Femur (tissue), 1 donor: ENCODE data around the gene PIR.

ENCODE experiments used
- DNase-seq: peaks from one replicate; pipeline ENCODE4 v3.0.0-alpha.2; 2017

PIR gene

DNA sequence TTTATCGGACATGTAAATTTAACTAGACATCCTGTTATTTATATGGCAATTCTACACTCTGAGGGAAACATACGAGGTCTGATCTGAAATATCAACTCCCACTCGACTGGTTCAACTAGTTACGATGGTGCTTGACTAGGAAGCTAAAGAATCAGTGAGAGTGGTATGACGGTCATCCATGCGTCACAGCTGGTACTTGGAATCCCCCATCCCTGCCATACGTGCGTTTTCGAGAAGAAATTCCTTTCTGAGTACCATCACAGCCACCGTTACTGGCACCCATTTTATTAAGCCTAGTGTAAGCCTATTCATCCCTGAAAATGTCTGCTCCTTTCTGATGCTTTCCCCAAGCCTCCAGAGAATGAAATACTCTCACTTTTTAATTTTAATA, 157.1 kb downstream of the PIR start:
- peak; percentile 32 for DNase-seq

DNA sequence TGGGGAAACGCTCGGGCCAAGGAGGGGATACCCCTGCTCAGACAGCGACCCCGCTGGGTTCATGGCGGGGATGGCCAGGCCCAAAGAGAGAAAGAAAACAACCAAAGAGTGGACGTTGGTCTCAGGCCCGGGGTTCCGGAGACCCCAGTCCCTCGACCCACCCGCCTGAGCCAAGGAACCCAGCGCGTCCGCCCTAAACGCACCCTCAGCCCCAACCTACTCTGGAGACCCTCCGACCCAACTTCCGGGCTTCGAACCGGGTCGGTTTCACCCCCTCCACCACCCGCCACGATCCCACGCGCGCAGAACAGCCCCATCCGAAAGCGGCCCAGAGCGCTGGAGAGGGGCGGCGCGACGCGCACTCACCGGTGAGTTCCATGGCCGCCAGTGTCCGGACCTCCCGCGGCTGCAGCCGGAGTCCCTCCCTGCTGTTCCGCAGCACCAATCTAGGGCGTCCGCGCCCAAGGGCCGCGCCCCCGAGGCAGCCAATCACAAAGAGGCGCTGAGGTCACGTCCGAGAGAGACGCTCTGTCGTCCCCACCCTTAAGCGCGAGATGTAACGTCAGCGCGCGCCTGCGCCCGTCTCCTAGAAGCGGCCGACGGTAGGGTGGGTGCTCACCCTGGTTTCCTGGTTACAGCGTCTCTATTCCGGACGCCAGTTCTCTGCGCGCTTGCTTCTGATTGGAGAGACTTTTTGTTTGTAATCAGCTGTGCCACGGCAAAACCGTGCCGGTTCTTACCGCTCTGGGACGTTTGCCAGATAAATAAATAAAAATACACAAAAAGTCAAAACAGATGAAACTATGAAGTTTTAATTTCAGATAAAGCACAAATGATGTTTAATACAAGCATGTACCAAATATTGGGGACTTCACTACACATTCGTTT, 157.8 kb downstream of the PIR start, which contains the start of gene PIGA:
TSS of gene PIGA (minus strand) at position 389 of the 888 bp plus-strand sequence. CDS start 3,593 bp downstream, outside the sequence.
- DNase-seq, result peak; percentile 97
